B cell (primary cell): ENCODE results near the gene DLG2. TPM values are rescaled to one million over a fixed set of nuclear protein-coding genes. Genes with fewer than 3 reads are reported as not detected.

Experiments used
- ATAC-seq: fragments of 200-7000 bp; cut with Tn5 transposase; one replicate; pipeline ENCODE4 v1.10.0; 2021; ENCODE audit warnings: low read depth, mild to moderate bottlenecking, moderate number of reproducible peaks, moderate library complexity
- CTCF ChIA-PET: fragments of 350-600 bp; sonication (Branson Sonifier 250); formaldehyde crosslinking; loops from one replicate; lab custom pipeline; 2021; ENCODE audit warnings: antibody characterized with exemption, inconsistent platforms; lab: Charles Lee
- POLR2A ChIA-PET: fragments of 350-600 bp; sonication (Branson Sonifier 250); formaldehyde crosslinking; loops from one replicate; lab custom pipeline; 2021; ENCODE audit warnings: antibody characterized with exemption; lab: Charles Lee
- DNase-seq: peaks from one replicate; pipeline ENCODE4 v3.0.0; 2013
- H2AFZ ChIP-seq: 2 replicates; pipeline ENCODE4 v1.6.1; 2012; ENCODE audit warnings: mild to moderate bottlenecking, low read depth, low read length; ENCODE audit not compliant: insufficient read depth, poor library complexity, severe bottlenecking
- H3K27ac ChIP-seq, 2 donors: 1 replicate in 1 of 2; 2 replicates in 1 of 2; pipeline ENCODE4 v1.5.1; 2012 to 2013; ENCODE audit warnings: low read length in 2 of 2, mild to moderate bottlenecking in 2 of 2, moderate library complexity in 1 of 2
- H3K27me3 ChIP-seq, 4 experiments: fragments of 200-600 bp in 1 of 4; sonication (generic) in 1 of 4; replicated peaks in 1 of 4; 1 replicate in 2 of 4; 2 replicates in 2 of 4; pipeline versions ENCODE4 v1.6.1 to v1.7.0; 2013 to 2016; ENCODE audit warnings: low read length in 3 of 4, mild to moderate bottlenecking in 2 of 4, mixed read lengths in 1 of 4, moderate library complexity in 1 of 4; ENCODE audit not compliant: insufficient read depth in 4 of 4, control insufficient read depth in 3 of 4; ENCODE audit errors: control extremely low read depth in 1 of 4
- H3K36me3 ChIP-seq, 2 experiments: replicated peaks in 1 of 2; 1 replicate in 1 of 2; 2 replicates in 1 of 2; pipeline versions ENCODE4 v1.6.1 to v1.7.1; 2013; ENCODE audit warnings: low read length in 1 of 2; ENCODE audit not compliant: insufficient read depth in 2 of 2, control insufficient read depth in 1 of 2; ENCODE audit errors: control extremely low read depth in 1 of 2, extremely low read depth in 1 of 2
- H3K4me1 ChIP-seq, 2 donors: fragments of 200-600 bp in 1 of 2; sonication (generic) in 1 of 2; 1 replicate in 1 of 2; 2 replicates in 1 of 2; pipeline versions ENCODE4 v1.5.1 to v1.6.1; 2013 to 2017; ENCODE audit warnings: low read length in 2 of 2; ENCODE audit not compliant: control insufficient read depth in 2 of 2, insufficient read depth in 2 of 2
- H3K4me2 ChIP-seq: replicated peaks from 2 replicates; pipeline ENCODE3; 2012; ENCODE audit warnings: mild to moderate bottlenecking, low read depth, low read length; ENCODE audit not compliant: poor library complexity, severe bottlenecking
- H3K4me3 ChIP-seq, 5 experiments: fragments of 200-600 bp in 1 of 5; sonication (generic) in 1 of 5; 1 replicate in 3 of 5; 2 replicates in 2 of 5; pipeline versions ENCODE4 v1.5.1 to v1.7.0; 2011 to 2016; ENCODE audit warnings: low read length in 4 of 5, mild to moderate bottlenecking in 4 of 5, low read depth in 2 of 5, control low read depth in 1 of 5, moderate library complexity in 1 of 5; ENCODE audit not compliant: insufficient read depth in 1 of 5; ENCODE audit errors: control extremely low read depth in 1 of 5, extremely low read depth in 1 of 5
- H3K79me2 ChIP-seq: fragments of 200-600 bp; sonication (generic); one replicate; pipeline ENCODE4 v1.6.0; 2016; ENCODE audit warnings: low read length; ENCODE audit not compliant: control insufficient read depth, insufficient read depth
- H3K9ac ChIP-seq: fragments of 200-600 bp; sonication (generic); 2 replicates; pipeline ENCODE4 v1.6.1; 2017; ENCODE audit warnings: mild to moderate bottlenecking, low read length, moderate library complexity
- H3K9me3 ChIP-seq, 3 donors: one replicate each; pipeline versions ENCODE4 v1.6.1 to v1.7.1; 2013; ENCODE audit warnings: low read length in 2 of 3; ENCODE audit not compliant: control insufficient read depth in 2 of 3, insufficient read depth in 1 of 3; ENCODE audit errors: control extremely low read depth in 1 of 3
- H4K20me1 ChIP-seq: 2 replicates; pipeline ENCODE4 v1.6.0; 2012; ENCODE audit warnings: mild to moderate bottlenecking, low read length; ENCODE audit not compliant: insufficient read depth, control insufficient read depth, poor library complexity, severe bottlenecking
- H3K27ac Mint-ChIP-seq: one replicate; pipeline ENCODE4 v1.8.0; 2021; ENCODE audit warnings: mixed read lengths
- H3K27me3 Mint-ChIP-seq: one replicate; pipeline ENCODE4 v1.8.0; 2021; ENCODE audit warnings: mixed read lengths
- H3K4me1 Mint-ChIP-seq: one replicate; pipeline ENCODE4 v1.8.0; 2021; ENCODE audit warnings: mixed read lengths
- H3K4me3 Mint-ChIP-seq: one replicate; pipeline ENCODE4 v1.8.0; 2021; ENCODE audit warnings: mixed read lengths
- H3K9me3 Mint-ChIP-seq: one replicate; pipeline ENCODE4 v1.8.0; 2022; ENCODE audit warnings: mixed read lengths; ENCODE audit not compliant: insufficient read depth
- EZH2 ChIP-seq: IDR thresholded peaks from 2 replicates; pipeline ENCODE4 v1.6.1; 2012; ENCODE audit warnings: borderline replicate concordance, low read depth, mild to moderate bottlenecking, moderate library complexity, low read length; ENCODE audit not compliant: insufficient read depth, poor library complexity, severe bottlenecking
- WGBS: methylation state at CpG from one replicate; pipeline ENCODE4 v1.1.5; 2013; ENCODE audit warnings: missing lambda C conversion rate; ENCODE audit not compliant: insufficient coverage; 5-methylcytosine and 5-hydroxymethylcytosine counted together
- intact Hi-C: fragments of 100-400 bp; cut with micrococcal nuclease; formaldehyde crosslinking; loops from one replicate; pipeline ENCODE4 v1.10.0; 2022
- polyA plus RNA-seq: library from polyadenylated mRNA; depleted of rRNA; stranded (reverse); fragments of >200 nt; gene quantifications from 2 replicates; pipeline ENCODE4 v1.2.3, GENCODE V29; 2012
- total RNA-seq, 2 donors: library from RNA; stranded (reverse); fragments of 120-200 nt in 1 of 2; gene quantifications; 1 replicate in 1 of 2; 2 replicates in 1 of 2; pipeline versions ENCODE4 v1.2.3 to v1.2.4, GENCODE V29; 2013 to 2022
- TF ChIP-seq, protein P1 (sequence below): fragments of 200-600 bp; IDR thresholded peaks from one replicate; pipeline ENCODE4 v1.8.0; 2022; ENCODE audit warnings: antibody characterized with exemption, mild to moderate bottlenecking

The DLG2 gene
- total and polyA plus RNA-seq, 2 donors (not counting 1 experiment from before 2014, with no cell fraction given): 0.54 to 5.4 TPM

DNA sequence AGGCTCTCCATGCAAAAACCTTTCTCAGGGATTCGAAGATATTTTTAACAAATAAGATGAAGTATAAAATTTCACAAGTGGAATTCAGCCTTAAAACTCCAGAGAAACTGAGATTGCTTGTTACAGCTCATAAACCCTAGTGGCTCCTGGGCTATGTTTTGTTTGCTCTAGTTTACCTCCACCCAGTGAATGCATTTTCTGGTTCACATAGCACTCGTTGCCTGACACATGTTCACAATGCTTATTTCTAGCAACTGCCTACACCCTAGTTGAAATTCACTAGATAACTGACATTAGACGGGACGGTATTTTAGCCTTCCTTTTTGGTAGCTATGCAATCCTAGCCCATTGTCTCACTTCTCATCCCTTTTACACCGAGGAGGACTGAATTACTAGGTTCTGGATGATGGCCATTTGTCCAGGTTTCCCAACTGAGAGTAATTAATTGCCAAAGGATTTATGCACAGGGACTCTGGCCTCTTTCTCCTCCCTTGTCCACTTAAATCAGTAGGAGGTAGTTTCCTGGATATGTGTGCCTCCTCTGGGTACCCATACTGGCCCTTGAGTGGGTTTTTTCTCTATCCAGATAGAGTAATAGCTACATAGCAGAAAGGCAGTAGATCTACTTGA is 951.6 kb downstream of the DLG2 start:
- no peak for ATAC-seq
- no peaks in the 10 kb centered on the region for H3K4me1 ChIP-seq

DNA sequence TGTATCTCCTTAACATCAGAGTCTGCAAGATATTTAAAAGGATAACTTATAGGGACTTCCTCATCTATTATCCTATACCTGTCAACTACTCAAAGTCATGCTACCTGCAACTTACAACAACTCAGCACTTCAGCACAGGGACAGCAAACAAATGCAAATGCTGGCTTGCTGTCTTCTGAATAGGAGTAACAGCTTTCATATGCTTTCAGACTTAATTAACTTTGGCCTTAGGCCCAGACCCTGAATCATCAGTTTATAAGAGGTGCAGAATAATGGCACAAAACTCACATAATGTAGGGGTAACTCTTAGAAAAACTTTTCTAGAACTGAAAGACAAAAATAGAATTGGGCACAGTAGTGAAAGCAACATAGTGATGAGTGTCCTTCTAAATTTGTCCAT is 953.4 kb downstream of the DLG2 start:
- Mint-ChIP-seq H3K4me1 (no peaks in the 10 kb centered on the region), H3K27ac (no peak overlapping the region), H3K9me3 (no peaks in the 10 kb centered on the region), H3K27me3 (peaks cover 3% of the 10 kb centered on the region), H3K4me3 (no peak overlapping the region)
- no peaks in the 10 kb centered on the region for H3K27me3 ChIP-seq
- ChIA-PET POLR2A (no interaction called here), CTCF (no interaction called here)
- TF ChIP-seq EZH2: no peak
- TF ChIP-seq, protein P1, sequence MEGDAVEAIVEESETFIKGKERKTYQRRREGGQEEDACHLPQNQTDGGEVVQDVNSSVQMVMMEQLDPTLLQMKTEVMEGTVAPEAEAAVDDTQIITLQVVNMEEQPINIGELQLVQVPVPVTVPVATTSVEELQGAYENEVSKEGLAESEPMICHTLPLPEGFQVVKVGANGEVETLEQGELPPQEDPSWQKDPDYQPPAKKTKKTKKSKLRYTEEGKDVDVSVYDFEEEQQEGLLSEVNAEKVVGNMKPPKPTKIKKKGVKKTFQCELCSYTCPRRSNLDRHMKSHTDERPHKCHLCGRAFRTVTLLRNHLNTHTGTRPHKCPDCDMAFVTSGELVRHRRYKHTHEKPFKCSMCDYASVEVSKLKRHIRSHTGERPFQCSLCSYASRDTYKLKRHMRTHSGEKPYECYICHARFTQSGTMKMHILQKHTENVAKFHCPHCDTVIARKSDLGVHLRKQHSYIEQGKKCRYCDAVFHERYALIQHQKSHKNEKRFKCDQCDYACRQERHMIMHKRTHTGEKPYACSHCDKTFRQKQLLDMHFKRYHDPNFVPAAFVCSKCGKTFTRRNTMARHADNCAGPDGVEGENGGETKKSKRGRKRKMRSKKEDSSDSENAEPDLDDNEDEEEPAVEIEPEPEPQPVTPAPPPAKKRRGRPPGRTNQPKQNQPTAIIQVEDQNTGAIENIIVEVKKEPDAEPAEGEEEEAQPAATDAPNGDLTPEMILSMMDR: no peak
- H3K79me2 ChIP-seq: no peaks in the 10 kb centered on the region
- H3K4me3 ChIP-seq: no peak overlapping the region
- no peak overlapping the region for H3K9ac ChIP-seq
- intact Hi-C loops: no loop called here
- ATAC-seq: no peak
- no peaks in the 10 kb centered on the region for H3K36me3 ChIP-seq
- DNase-seq: no peak
- no peaks in the 10 kb centered on the region for H3K9me3 ChIP-seq
- H4K20me1 ChIP-seq: no peaks in the 10 kb centered on the region
- no peak overlapping the region for H3K27ac ChIP-seq
- H3K4me2 ChIP-seq: no peak overlapping the region
- no peaks in the 10 kb centered on the region for H3K4me1 ChIP-seq
- H2AFZ ChIP-seq: no peak overlapping the region

More for the DNA sequence above, 951.6 kb downstream of the DLG2 start:
- H3K4me3 Mint-ChIP-seq: no peak overlapping the region
- Histone ChIP-seq H3K9ac (no peak overlapping the region), H3K4me2 (no peak overlapping the region), H2AFZ (no peak overlapping the region), H3K27ac (no peak overlapping the region), H3K27me3 (no peaks in the 10 kb centered on the region), H3K9me3 (no peaks in the 10 kb centered on the region), H4K20me1 (no peaks in the 10 kb centered on the region), H3K79me2 (no peaks in the 10 kb centered on the region), H3K36me3 (no peaks in the 10 kb centered on the region), H3K4me3 (no peak overlapping the region)
- intact Hi-C loops: no loop called here
- no peaks in the 10 kb centered on the region for H3K9me3 Mint-ChIP-seq
- H3K27ac Mint-ChIP-seq: no peak overlapping the region
- no peak for DNase-seq
- ChIA-PET CTCF (no interaction called here), POLR2A (no interaction called here)
- H3K27me3 Mint-ChIP-seq: peaks cover 2% of the 10 kb centered on the region
- TF ChIP-seq, protein P1: no peak
- no peak for TF ChIP-seq EZH2
- 86% methylated on average over 4 of the region's 5 CpGs for WGBS
- no peaks in the 10 kb centered on the region for H3K4me1 Mint-ChIP-seq
